Testis (tissue), 3 donors: ENCODE data around the gene PITX2. TPM values are rescaled to one million over a fixed set of nuclear protein-coding genes. Genes with fewer than 3 reads are reported as not detected.

Experiments used
- DNase-seq: peaks from one replicate; pipeline ENCODE4 v3.0.0-alpha.2; 2019
- H3K27ac ChIP-seq, 2 donors: fragments of 200-600 bp; sonication (generic); one replicate each; pipeline ENCODE4 v1.5.1; 2019
- H3K27me3 ChIP-seq: fragments of 200-600 bp; sonication (generic); one replicate; pipeline ENCODE4 v1.5.1; 2019
- H3K36me3 ChIP-seq: fragments of 200-600 bp; sonication (generic); one replicate; pipeline ENCODE4 v1.5.1; 2017; ENCODE audit warnings: low read depth; ENCODE audit errors: missing control alignments
- H3K4me1 ChIP-seq: fragments of 200-600 bp; sonication (generic); one replicate; pipeline ENCODE4 v1.5.1; 2019
- H3K4me3 ChIP-seq, 2 donors: fragments of 200-600 bp; sonication (generic); one replicate each; pipeline ENCODE4 v1.5.1; 2017 to 2019
- H3K9me3 ChIP-seq: fragments of 200-600 bp; sonication (generic); one replicate; pipeline ENCODE4 v1.5.1; 2017
- POLR2A ChIP-seq: fragments of 450-650 bp; IDR thresholded peaks from one replicate; pipeline ENCODE4 v1.6.1; 2017; ENCODE audit warnings: antibody characterized with exemption, mild to moderate bottlenecking, moderate library complexity
- WGBS, 2 donors: methylation state at CpG; one replicate each; pipeline ENCODE4 v1.1.5; 2018; 5-methylcytosine and 5-hydroxymethylcytosine counted together
- intact Hi-C: fragments of 100-400 bp; cut with DNase I; formaldehyde crosslinking; loops from one replicate; pipeline ENCODE4 v1.15.1; 2023; ENCODE audit warnings: low total_unique reads
- polyA plus RNA-seq: library from polyadenylated mRNA; stranded (reverse); fragments of 350-450 nt; fragmentation: Illumina TruSeq; extraction: RNeasy Lipid Tissue Mini Kit (QIAGEN cat#74804); gene quantifications from one replicate; pipeline ENCODE4 v1.2.3, GENCODE V29; 2014; ENCODE audit warnings: low read depth, low replicate concordance; ENCODE audit not compliant: insufficient read depth
- total RNA-seq, 2 donors: library from RNA; depleted of rRNA; stranded (reverse); fragments of >200 nt; gene quantifications; one replicate each; pipeline ENCODE4 v1.2.3, GENCODE V29; 2016
- TF ChIP-seq, protein P1 (sequence below), 3 experiments: fragments of 450-650 bp in 2 of 3; fragments of 200-600 bp in 1 of 3; sonication (generic) in 1 of 3; IDR thresholded peaks; one replicate each; pipeline ENCODE4 v1.5.1; 2016 to 2019; ENCODE audit warnings: antibody characterized with exemption in 3 of 3, mild to moderate bottlenecking in 2 of 3, moderate library complexity in 1 of 3

The PITX2 gene
- total and polyA plus RNA-seq, 3 donors from 2014 or later, result 0.93 to 2.6 (median 2.3) TPM

- Histone ChIP-seq H3K4me1 (no peaks in the 10 kb centered on the region), H3K9me3 (no peaks in the 10 kb centered on the region), H3K27ac (no peak overlapping the region), H3K27me3 (no peaks in the 10 kb centered on the region), H3K4me3 (peak overlapping the region; percentile 4 to 27), H3K36me3 (no peaks in the 10 kb centered on the region)
- no peak for DNase-seq
- intact Hi-C loops, result no loop called here
- TF ChIP-seq, protein P1, sequence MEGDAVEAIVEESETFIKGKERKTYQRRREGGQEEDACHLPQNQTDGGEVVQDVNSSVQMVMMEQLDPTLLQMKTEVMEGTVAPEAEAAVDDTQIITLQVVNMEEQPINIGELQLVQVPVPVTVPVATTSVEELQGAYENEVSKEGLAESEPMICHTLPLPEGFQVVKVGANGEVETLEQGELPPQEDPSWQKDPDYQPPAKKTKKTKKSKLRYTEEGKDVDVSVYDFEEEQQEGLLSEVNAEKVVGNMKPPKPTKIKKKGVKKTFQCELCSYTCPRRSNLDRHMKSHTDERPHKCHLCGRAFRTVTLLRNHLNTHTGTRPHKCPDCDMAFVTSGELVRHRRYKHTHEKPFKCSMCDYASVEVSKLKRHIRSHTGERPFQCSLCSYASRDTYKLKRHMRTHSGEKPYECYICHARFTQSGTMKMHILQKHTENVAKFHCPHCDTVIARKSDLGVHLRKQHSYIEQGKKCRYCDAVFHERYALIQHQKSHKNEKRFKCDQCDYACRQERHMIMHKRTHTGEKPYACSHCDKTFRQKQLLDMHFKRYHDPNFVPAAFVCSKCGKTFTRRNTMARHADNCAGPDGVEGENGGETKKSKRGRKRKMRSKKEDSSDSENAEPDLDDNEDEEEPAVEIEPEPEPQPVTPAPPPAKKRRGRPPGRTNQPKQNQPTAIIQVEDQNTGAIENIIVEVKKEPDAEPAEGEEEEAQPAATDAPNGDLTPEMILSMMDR (IDR thresholded peaks at IDR 0.05), result no peak
- no peak for TF ChIP-seq POLR2A
- WGBS, 2 donors, result 4% methylated on average over 39 to 50 of the region's 54 CpGs
Measured at GRCh38 chr4:110610940-110611831, 11.7 kb downstream of the PITX2 start.

DNA sequence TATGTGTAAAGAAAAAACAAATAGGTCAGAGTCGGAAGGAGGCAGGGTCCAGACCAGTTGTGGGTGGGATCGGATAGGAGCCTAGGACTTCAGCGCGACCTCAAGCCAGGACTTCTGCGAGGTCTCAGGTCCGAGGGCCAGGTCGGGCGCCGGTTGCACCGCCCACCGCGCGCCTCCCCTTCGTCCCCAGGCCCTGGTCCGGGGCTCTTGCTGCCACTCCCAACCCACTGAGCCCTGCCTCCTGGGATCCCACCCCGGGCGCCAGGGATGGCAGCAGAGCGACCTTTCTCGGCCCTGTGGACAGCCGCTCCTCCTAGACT is 12.3 kb downstream of the PITX2 start:
- Histone ChIP-seq H3K27me3 (no peaks in the 10 kb centered on the region), H3K4me3 (peak overlapping the region in 1 of 2 donors; percentile 27), H3K27ac (no peak overlapping the region), H3K9me3 (no peaks in the 10 kb centered on the region), H3K36me3 (no peaks in the 10 kb centered on the region), H3K4me1 (no peaks in the 10 kb centered on the region)
- intact Hi-C loops, result no loop called here
- TF ChIP-seq, protein P1 (IDR thresholded peaks at IDR 0.05), result no peak
- no peak for TF ChIP-seq POLR2A
- DNase-seq, result no peak
- WGBS, 2 donors, result 9 to 10% methylated on average over 18 to 20 of the region's 20 CpGs

DNA sequence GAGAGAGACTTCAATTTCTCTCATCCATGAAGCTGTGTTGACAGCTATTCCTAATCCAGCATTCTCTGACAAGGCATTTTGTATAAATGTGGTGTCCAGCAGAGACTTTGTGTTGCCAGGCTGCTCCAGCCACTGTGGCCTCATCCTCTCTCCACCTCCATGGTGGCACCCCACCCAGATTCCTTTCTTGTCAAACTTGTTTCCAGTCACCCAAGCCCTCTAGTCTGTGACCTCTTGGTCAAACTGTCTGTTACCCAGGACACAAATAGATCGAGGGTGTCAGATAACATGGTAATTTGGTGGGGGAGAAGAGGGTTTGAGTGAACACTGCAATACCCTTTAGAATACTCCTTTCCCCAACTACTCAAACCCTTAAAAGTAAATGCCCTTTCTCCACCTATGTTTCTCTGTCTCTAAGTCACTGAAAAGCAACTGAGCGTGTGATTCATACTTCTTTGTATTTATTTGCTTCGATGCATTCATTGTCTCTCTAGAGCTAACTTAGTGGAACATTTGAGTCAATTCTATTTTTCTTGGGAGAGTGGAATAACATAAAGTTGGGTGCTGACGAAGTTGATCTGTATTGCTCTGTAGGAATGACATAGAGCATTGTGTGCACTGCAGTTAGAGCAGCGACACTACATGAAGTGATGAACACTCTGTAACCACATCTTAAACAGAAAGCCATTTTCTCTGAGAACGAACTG is 13.7 kb downstream of the PITX2 start:
- intact Hi-C loops, result no loop called here
- WGBS, 2 donors, result 29 to 51% methylated on average over 6 of the region's 6 CpGs
- no peaks in the 10 kb centered on the region for H3K9me3 ChIP-seq
- no peak overlapping the region for H3K27ac ChIP-seq
- no peak for TF ChIP-seq POLR2A
- TF ChIP-seq, protein P1 (IDR thresholded peaks at IDR 0.05), result no peak
- no peak overlapping the region for H3K4me3 ChIP-seq
- H3K36me3 ChIP-seq, result no peaks in the 10 kb centered on the region
- DNase-seq, result no peak
- H3K27me3 ChIP-seq, result no peaks in the 10 kb centered on the region
- H3K4me1 ChIP-seq, result no peaks in the 10 kb centered on the region

DNA sequence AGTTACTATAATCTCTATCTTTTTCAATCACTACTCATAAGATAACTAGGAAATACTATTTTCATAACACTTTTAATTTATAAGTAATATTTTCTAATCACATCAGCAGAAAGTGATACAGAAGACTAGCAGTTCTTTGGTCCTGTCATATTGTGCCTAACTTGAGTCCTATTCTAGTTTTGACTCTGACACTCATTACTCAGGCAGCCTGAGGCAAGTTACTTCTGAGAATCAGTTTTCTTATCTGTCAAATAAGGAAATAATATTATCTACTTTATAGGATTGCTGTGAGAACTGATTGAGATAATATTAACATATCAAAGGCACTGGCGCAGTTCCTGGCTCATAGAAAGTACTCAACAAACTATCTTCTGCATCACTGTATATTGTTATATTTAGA is 17.8 kb downstream of the PITX2 start:
- H3K36me3 ChIP-seq, result no peaks in the 10 kb centered on the region
- WGBS, 2 donors, result 93 to 96% methylated on average over 1 of the region's 1 CpG
- no peak overlapping the region for H3K4me3 ChIP-seq
- TF ChIP-seq, protein P1 (IDR thresholded peaks at IDR 0.05), result no peak
- TF ChIP-seq POLR2A, result no peak
- H3K9me3 ChIP-seq, result no peaks in the 10 kb centered on the region
- H3K27ac ChIP-seq, result no peak overlapping the region
- no peaks in the 10 kb centered on the region for H3K4me1 ChIP-seq
- DNase-seq, result no peak
- H3K27me3 ChIP-seq, result no peaks in the 10 kb centered on the region
- intact Hi-C loops, result no loop called here
